ENCODE results near the gene WDR93. TPM values are rescaled to one million over a fixed set of nuclear protein-coding genes. Genes with fewer than 3 reads are reported as not detected.

The WDR93 gene
- total RNA-seq, 1 experiment from 2014 or later, result not detected

GRCh38 chr15:89642106-89642505 lies 48.5 kb upstream of the WDR93 start:
- Histone ChIP-seq H3K4me2 (ENCODE audit: insufficient read depth, insufficient read length, low read length) (no peak overlapping the region), H3K27me3 (ENCODE audit: insufficient read depth, low read length) (no peaks in the 10 kb centered on the region), H3K9me3 (ENCODE audit: control insufficient read depth, low read depth, low read length) (no peaks in the 10 kb centered on the region), H2BK15ac (ENCODE audit: low read depth, low read length) (no peak overlapping the region), H3K27ac (ENCODE audit: insufficient read length, low read depth, low read length) (no peak overlapping the region), H4K20me1 (ENCODE audit: control insufficient read depth, insufficient read depth, insufficient read length) (no peaks in the 10 kb centered on the region), H3K14ac (ENCODE audit: insufficient read depth, low read length) (no peak overlapping the region; the same call in 1 of the 2 replicates), H2AFZ (ENCODE audit: low read length) (no peak overlapping the region), H2BK20ac (ENCODE audit: low read depth, low read length, poor library complexity, severe bottlenecking) (no peak overlapping the region), H2BK5ac (ENCODE audit: insufficient read length, low read length) (no peak overlapping the region), H4K91ac (ENCODE audit: insufficient read length, low read depth, low read length) (no peak overlapping the region), H3K4ac (ENCODE audit: low read depth, low read length) (no peak overlapping the region), H3K18ac (ENCODE audit: insufficient read length, low read depth, low read length) (no peak overlapping the region), H3K56ac (ENCODE audit: insufficient read length, low read depth, low read length) (no peak overlapping the region), H3T11ph (ENCODE audit: low read length) (no peak overlapping the region), H3K23ac (ENCODE audit: insufficient read length, low read depth, low read length) (no peak overlapping the region), H4K5ac (ENCODE audit: insufficient read length, low read depth, low read length) (no peak overlapping the region), H2BK12ac (ENCODE audit: insufficient read length, low read depth, low read length) (no peak overlapping the region), H3K23me2 (ENCODE audit: insufficient read length, low read depth, low read length, poor library complexity, severe bottlenecking) (no peaks in the 10 kb centered on the region), H2AK5ac (ENCODE audit: insufficient read length, low read length) (no peak overlapping the region), H2BK120ac (ENCODE audit: low read depth, low read length, poor library complexity, severe bottlenecking) (no peak overlapping the region), H3K9ac (ENCODE audit: extremely low read depth, insufficient read length, low read length) (no peak overlapping the region), H4K8ac (replicated peaks; ENCODE audit: insufficient read length, low read depth, low read length) (no peak overlapping the region), H3K79me2 (ENCODE audit: insufficient read depth, low read length) (no peaks in the 10 kb centered on the region), H3K4me1 (ENCODE audit: insufficient read depth, low read length) (no peaks in the 10 kb centered on the region), H3K79me1 (ENCODE audit: insufficient read depth, low read depth, low read length, poor library complexity, severe bottlenecking) (no peaks in the 10 kb centered on the region)
- no CpG with 5 or more reads among the region's 16 CpGs for WGBS (ENCODE audit: extremely low coverage, insufficient read length, low lambda C conversion rate)
- peaks cover 24 to 69% (median 55%) of the 10 kb centered on the region in 3 experiments for H3K36me3 Mint-ChIP-seq (ENCODE audit: insufficient read depth in 1 of 3, low read depth in 3 of 3)
- peaks cover 3 to 6% of the 10 kb centered on the region in 2 experiments; a peak in 3 of 5 replicates for H3K9me3 Mint-ChIP-seq
- no peak for DNase-seq
- no peak for TF ChIP-seq CTCF (conservative IDR thresholded peaks at IDR 0.05)
- H3K4me1 Mint-ChIP-seq, result peaks cover 0 to 2% of the 10 kb centered on the region in 2 experiments; a peak in 3 of 4 replicates
- no peak overlapping the region for H3K4me3 Mint-ChIP-seq
- no peaks in the 10 kb centered on the region for H3K27me3 Mint-ChIP-seq (ENCODE audit: low read depth)
- H3K27ac Mint-ChIP-seq, result no peak overlapping the region
